K562 (cell line): ENCODE results near the gene RALY. TPM values are rescaled to one million over a fixed set of nuclear protein-coding genes. Genes with fewer than 3 reads are reported as not detected.

Source experiments
- ARID1B ChIP-seq: fragments of 450-650 bp; IDR thresholded peaks from 2 replicates; pipeline ENCODE4 v1.6.1; 2016; ENCODE audit warnings: antibody characterized with exemption, mild to moderate bottlenecking, inconsistent platforms
- FOXA3 ChIP-seq, 2 experiments: fragments of 450-650 bp in 1 of 2; sonication (generic) in 1 of 2; formaldehyde crosslinking; IDR thresholded peaks in 1 of 2; conservative IDR thresholded peaks in 1 of 2; 2 replicates each; pipeline versions ENCODE4 v1.4.0 to v1.8.0; 2020 to 2022; ENCODE audit warnings: mild to moderate bottlenecking in 2 of 2, missing genetic modification reagents in 1 of 2
- GATAD2B ChIP-seq: fragments of 450-650 bp; IDR thresholded peaks from 2 replicates; pipeline ENCODE4 v1.6.1; 2017; ENCODE audit warnings: mild to moderate bottlenecking, borderline replicate concordance
- IFI16 ChIP-seq: fragments of 250-450 bp; sonication (Bioruptor Pico); IDR thresholded peaks from 2 replicates; pipeline ENCODE4 v2.1.2; 2022; ENCODE audit warnings: mild to moderate bottlenecking, inconsistent platforms
- PCBP1 ChIP-seq: fragments of 200-400 bp; formaldehyde crosslinking; IDR thresholded peaks from 2 replicates; pipeline ENCODE4 v1.6.1; 2018; ENCODE audit warnings: mild to moderate bottlenecking, low read depth, low read length; ENCODE audit not compliant: poor library complexity, severe bottlenecking
- SNIP1 ChIP-seq: fragments of 450-650 bp; IDR thresholded peaks from 2 replicates; pipeline ENCODE4 v1.7.1; 2017; ENCODE audit warnings: low read depth, mild to moderate bottlenecking
- polyA plus RNA-seq, 8 experiments: library from polyadenylated mRNA; depleted of rRNA in 4 of 8; stranded (reverse) in 5 of 8; unstranded in 3 of 8; fragments of >200 nt; fragmentation: Nextera tagmentation in 2 of 8; fragmentation: Illumina TruSeq in 1 of 8; extraction: Ambion mirVana in 2 of 8; extraction: Trizol in 1 of 8; gene quantifications; 2 replicates each; pipeline versions ENCODE4 v1.2.1 to v1.2.3, GENCODE V29; 2011 to 2014; ENCODE audit warnings: inconsistent platforms in 1 of 8, missing spikeins in 1 of 8
- total RNA-seq, 7 experiments: library from RNA; depleted of rRNA in 6 of 7; stranded (reverse); fragments of >200 nt in 6 of 7; fragmentation: Illumina TruSeq in 2 of 7; extraction: Trizol in 2 of 7; gene quantifications; 2 replicates each; pipeline versions ENCODE4 v1.2.1 to v1.2.3, GENCODE V29; 2011 to 2021; ENCODE audit warnings: low replicate concordance in 1 of 7
- TF ChIP-seq, protein P1 (sequence below): fragments of 450-650 bp; IDR thresholded peaks from 2 replicates; pipeline ENCODE4 v1.6.1; 2016; ENCODE audit warnings: mild to moderate bottlenecking, moderate library complexity
- TF ChIP-seq, protein P2 (sequence below): fragments of 450-650 bp; IDR thresholded peaks from 2 replicates; pipeline ENCODE4 v1.6.1; 2016; ENCODE audit warnings: mild to moderate bottlenecking
- TF ChIP-seq, protein P3 (sequence below), 3 experiments: IDR thresholded peaks in 2 of 3; conservative IDR thresholded peaks in 1 of 3; 2 replicates each; pipeline ENCODE4 v1.5.1; 2011 to 2012; ENCODE audit warnings: low read length in 3 of 3, mild to moderate bottlenecking in 3 of 3, control low read depth in 2 of 3, improper control_type of control experiment in 1 of 3, inconsistent platforms in 1 of 3, low read depth in 1 of 3, mixed read lengths in 1 of 3, moderate library complexity in 1 of 3; ENCODE audit not compliant: insufficient read depth in 2 of 3

RALY gene
- total and polyA plus RNA-seq, 9 of the 15 experiments (the other 6 are each of a cell fraction or from before 2014, with no cell fraction given): 0.80 to 207 (median 128) TPM

DNA sequence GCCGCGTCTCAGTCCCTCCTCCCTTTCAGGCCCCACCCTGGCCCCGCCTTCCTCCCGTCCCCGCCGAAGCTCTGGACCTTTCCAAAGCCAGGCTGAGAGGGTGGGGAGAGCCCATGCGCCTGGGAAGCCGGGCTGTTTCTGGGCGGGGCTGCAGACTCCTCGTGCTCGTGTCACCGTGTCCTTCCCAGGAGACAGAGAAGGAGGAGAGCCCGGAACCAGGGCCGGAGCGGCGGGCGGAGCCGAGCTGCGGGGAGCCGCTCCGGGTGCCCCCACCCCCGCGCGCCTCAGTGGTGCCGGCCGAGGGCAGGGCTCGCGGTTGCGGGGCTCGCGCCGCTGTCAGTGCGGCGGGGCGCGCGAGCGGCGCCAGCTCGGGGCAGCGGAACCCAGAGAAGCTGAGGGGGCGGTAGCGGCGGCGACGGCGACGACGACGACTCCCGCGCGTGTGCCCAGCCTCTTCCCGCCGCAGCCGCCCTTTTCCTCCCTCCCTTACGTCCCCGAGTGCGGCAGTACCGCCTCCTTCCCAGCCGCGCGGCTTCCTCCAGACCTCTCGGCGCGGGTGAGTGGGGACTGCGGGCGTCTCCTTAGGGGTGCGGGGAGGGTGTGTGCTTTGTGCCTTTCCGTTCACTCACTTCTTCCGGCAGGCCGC, at the start of gene RALY (continued):
- no peak for TF ChIP-seq SNIP1
- no peak for TF ChIP-seq ARID1B
- peak; percentile 86 for TF ChIP-seq PCBP1
- no peak for TF ChIP-seq IFI16 (CRISPR knock-in tag)
- TF ChIP-seq, protein P1, sequence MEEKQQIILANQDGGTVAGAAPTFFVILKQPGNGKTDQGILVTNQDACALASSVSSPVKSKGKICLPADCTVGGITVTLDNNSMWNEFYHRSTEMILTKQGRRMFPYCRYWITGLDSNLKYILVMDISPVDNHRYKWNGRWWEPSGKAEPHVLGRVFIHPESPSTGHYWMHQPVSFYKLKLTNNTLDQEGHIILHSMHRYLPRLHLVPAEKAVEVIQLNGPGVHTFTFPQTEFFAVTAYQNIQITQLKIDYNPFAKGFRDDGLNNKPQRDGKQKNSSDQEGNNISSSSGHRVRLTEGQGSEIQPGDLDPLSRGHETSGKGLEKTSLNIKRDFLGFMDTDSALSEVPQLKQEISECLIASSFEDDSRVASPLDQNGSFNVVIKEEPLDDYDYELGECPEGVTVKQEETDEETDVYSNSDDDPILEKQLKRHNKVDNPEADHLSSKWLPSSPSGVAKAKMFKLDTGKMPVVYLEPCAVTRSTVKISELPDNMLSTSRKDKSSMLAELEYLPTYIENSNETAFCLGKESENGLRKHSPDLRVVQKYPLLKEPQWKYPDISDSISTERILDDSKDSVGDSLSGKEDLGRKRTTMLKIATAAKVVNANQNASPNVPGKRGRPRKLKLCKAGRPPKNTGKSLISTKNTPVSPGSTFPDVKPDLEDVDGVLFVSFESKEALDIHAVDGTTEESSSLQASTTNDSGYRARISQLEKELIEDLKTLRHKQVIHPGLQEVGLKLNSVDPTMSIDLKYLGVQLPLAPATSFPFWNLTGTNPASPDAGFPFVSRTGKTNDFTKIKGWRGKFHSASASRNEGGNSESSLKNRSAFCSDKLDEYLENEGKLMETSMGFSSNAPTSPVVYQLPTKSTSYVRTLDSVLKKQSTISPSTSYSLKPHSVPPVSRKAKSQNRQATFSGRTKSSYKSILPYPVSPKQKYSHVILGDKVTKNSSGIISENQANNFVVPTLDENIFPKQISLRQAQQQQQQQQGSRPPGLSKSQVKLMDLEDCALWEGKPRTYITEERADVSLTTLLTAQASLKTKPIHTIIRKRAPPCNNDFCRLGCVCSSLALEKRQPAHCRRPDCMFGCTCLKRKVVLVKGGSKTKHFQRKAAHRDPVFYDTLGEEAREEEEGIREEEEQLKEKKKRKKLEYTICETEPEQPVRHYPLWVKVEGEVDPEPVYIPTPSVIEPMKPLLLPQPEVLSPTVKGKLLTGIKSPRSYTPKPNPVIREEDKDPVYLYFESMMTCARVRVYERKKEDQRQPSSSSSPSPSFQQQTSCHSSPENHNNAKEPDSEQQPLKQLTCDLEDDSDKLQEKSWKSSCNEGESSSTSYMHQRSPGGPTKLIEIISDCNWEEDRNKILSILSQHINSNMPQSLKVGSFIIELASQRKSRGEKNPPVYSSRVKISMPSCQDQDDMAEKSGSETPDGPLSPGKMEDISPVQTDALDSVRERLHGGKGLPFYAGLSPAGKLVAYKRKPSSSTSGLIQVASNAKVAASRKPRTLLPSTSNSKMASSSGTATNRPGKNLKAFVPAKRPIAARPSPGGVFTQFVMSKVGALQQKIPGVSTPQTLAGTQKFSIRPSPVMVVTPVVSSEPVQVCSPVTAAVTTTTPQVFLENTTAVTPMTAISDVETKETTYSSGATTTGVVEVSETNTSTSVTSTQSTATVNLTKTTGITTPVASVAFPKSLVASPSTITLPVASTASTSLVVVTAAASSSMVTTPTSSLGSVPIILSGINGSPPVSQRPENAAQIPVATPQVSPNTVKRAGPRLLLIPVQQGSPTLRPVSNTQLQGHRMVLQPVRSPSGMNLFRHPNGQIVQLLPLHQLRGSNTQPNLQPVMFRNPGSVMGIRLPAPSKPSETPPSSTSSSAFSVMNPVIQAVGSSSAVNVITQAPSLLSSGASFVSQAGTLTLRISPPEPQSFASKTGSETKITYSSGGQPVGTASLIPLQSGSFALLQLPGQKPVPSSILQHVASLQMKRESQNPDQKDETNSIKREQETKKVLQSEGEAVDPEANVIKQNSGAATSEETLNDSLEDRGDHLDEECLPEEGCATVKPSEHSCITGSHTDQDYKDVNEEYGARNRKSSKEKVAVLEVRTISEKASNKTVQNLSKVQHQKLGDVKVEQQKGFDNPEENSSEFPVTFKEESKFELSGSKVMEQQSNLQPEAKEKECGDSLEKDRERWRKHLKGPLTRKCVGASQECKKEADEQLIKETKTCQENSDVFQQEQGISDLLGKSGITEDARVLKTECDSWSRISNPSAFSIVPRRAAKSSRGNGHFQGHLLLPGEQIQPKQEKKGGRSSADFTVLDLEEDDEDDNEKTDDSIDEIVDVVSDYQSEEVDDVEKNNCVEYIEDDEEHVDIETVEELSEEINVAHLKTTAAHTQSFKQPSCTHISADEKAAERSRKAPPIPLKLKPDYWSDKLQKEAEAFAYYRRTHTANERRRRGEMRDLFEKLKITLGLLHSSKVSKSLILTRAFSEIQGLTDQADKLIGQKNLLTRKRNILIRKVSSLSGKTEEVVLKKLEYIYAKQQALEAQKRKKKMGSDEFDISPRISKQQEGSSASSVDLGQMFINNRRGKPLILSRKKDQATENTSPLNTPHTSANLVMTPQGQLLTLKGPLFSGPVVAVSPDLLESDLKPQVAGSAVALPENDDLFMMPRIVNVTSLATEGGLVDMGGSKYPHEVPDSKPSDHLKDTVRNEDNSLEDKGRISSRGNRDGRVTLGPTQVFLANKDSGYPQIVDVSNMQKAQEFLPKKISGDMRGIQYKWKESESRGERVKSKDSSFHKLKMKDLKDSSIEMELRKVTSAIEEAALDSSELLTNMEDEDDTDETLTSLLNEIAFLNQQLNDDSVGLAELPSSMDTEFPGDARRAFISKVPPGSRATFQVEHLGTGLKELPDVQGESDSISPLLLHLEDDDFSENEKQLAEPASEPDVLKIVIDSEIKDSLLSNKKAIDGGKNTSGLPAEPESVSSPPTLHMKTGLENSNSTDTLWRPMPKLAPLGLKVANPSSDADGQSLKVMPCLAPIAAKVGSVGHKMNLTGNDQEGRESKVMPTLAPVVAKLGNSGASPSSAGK: no peak; the same call in 1 of the 2 replicates
- 0 out of 4 replicates have a peak, but pooled peaks of 1 of the 2 experiments have one; percentile 14 for TF ChIP-seq FOXA3 (CRISPR knock-in tag; conservative IDR thresholded peaks at IDR 0.05 in 1 of 2, IDR thresholded peaks at IDR 0.05 in 1 of 2)
- TF ChIP-seq GATAD2B: peak; percentile 82; the same call in 1 of the 2 replicates
- TF ChIP-seq, protein P2, sequence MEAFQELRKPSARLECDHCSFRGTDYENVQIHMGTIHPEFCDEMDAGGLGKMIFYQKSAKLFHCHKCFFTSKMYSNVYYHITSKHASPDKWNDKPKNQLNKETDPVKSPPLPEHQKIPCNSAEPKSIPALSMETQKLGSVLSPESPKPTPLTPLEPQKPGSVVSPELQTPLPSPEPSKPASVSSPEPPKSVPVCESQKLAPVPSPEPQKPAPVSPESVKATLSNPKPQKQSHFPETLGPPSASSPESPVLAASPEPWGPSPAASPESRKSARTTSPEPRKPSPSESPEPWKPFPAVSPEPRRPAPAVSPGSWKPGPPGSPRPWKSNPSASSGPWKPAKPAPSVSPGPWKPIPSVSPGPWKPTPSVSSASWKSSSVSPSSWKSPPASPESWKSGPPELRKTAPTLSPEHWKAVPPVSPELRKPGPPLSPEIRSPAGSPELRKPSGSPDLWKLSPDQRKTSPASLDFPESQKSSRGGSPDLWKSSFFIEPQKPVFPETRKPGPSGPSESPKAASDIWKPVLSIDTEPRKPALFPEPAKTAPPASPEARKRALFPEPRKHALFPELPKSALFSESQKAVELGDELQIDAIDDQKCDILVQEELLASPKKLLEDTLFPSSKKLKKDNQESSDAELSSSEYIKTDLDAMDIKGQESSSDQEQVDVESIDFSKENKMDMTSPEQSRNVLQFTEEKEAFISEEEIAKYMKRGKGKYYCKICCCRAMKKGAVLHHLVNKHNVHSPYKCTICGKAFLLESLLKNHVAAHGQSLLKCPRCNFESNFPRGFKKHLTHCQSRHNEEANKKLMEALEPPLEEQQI: no peak
- TF ChIP-seq, protein P3, sequence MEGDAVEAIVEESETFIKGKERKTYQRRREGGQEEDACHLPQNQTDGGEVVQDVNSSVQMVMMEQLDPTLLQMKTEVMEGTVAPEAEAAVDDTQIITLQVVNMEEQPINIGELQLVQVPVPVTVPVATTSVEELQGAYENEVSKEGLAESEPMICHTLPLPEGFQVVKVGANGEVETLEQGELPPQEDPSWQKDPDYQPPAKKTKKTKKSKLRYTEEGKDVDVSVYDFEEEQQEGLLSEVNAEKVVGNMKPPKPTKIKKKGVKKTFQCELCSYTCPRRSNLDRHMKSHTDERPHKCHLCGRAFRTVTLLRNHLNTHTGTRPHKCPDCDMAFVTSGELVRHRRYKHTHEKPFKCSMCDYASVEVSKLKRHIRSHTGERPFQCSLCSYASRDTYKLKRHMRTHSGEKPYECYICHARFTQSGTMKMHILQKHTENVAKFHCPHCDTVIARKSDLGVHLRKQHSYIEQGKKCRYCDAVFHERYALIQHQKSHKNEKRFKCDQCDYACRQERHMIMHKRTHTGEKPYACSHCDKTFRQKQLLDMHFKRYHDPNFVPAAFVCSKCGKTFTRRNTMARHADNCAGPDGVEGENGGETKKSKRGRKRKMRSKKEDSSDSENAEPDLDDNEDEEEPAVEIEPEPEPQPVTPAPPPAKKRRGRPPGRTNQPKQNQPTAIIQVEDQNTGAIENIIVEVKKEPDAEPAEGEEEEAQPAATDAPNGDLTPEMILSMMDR (IDR thresholded peaks at IDR 0.05 in 2 of 3, conservative IDR thresholded peaks at IDR 0.05 in 1 of 3; ENCODE audit: insufficient read depth in 2 of 3, low read depth in 1 of 3, low read length in 3 of 3): no peak
